ENCODE data around the gene RFESD.
A peak's percentile ranks its signal among the peaks of the same experiment; 100 is the strongest.
"Not testable (repeated sequence)": the region's sequence is repeated elsewhere in the genome, so short reads cannot be mapped to it uniquely, and the experiment has no call there.

RFESD gene

DNA sequence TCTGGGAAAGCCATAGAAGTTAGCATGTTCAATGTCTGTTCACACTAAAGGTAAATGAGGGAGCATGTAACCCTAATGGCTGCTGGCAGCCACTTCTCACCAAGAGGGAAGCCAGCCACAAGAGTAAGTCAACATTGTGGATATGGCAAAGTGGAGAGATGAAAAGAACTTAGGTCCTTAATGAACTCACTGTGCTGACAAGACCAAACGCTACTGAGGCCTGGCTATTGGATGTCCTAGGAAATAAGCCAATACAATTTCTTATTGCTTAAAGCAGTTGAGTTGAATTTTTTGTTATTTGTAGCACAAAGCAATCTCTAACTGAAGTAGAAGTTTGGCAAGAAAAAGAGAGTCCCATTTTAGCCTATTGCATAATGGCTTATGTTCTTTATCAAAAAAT is 19.9 kb upstream of the RFESD start:
- DNase-seq (ENCODE audit: insufficient read length, low spot score) (no peak), FAIRE-seq (no peak)
- TF ChIP-seq POU2F2 (IDR thresholded peaks at IDR 0.05; ENCODE audit: low read depth, low read length) (no peak), POLR2AphosphoS5 (IDR thresholded peaks at IDR 0.05; ENCODE audit: low read depth, low read length) (no peak), SPI1 (IDR thresholded peaks at IDR 0.05; ENCODE audit: low read depth, low read length) (no peak), POLR2A (IDR thresholded peaks at IDR 0.05; ENCODE audit: low read depth, low read length) (no peak), PAX5 (IDR thresholded peaks at IDR 0.05; ENCODE audit: insufficient read depth, low read length, severe bottlenecking) (no peak), TAF1 (IDR thresholded peaks at IDR 0.05; ENCODE audit: low read depth, low read length) (no peak)

DNA sequence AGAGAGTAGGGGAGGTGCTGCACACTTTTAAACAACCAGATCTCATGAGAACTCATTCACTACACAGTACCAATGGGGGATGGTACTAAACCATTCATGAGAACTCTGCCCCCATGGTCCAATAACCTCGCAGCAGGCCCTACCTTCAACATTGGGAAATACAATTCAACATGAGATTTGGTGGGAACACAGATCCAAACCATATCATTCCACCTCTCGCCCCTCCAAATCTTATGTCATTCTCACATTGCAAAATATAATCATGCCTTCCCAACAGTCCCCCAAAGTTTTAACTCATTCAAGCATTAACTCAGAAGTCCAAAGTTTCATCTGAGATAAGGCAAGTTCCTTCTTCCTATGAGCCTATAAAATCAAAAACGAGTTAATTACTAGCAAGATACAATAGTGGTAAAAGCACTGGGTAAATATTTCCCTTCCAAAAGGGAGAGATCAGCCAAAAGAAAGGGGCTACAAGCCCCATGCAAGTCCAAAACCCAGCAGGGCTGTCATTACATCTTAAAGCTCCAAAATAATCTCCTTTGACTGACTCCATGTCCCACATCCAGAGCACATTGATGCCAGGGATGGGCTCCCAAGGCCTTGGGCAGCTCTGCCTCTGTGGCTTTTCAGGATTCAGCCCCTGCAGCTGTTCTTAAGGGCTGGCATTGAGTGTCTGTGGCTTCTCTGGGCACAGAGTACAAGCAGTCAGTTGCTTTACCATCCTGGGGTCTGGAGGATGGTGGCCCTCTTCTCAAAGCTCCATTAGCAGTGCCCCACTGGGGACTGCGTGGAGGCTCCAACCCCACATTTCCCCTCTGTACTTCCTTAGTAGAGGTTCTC is 18.4 kb upstream of the RFESD start:
- FAIRE-seq, result no peak
- DNase-seq (ENCODE audit: insufficient read length, low spot score), result no peak
- TF ChIP-seq PAX5 (IDR thresholded peaks at IDR 0.05; ENCODE audit: insufficient read depth, low read length, severe bottlenecking) (no peak), SPI1 (IDR thresholded peaks at IDR 0.05; ENCODE audit: low read depth, low read length) (no peak), POLR2A (IDR thresholded peaks at IDR 0.05; ENCODE audit: low read depth, low read length) (no peak), TAF1 (IDR thresholded peaks at IDR 0.05; ENCODE audit: low read depth, low read length) (no peak), POLR2AphosphoS5 (IDR thresholded peaks at IDR 0.05; ENCODE audit: low read depth, low read length) (no peak), POU2F2 (IDR thresholded peaks at IDR 0.05; ENCODE audit: low read depth, low read length) (no peak)

DNA sequence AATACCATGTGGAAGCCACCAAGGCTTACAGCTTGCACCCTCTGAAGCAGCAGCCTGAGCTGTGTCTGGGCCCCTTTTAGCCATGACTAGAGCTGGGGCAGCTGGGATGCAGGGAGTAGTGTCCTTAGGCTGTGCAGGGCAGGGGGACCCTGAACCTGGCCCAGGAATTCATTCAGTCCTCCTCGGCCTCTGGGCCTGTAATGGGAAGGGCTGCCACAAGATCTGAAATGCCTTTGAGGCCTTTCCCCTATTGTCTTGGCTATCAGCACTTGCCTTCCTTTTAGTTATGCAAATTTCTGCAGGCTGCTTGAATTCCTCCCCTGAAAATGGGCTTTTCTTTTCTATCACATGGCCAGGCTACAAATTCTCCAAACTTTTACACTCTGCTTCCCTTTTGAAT is 17.6 kb upstream of the RFESD start:
- FAIRE-seq (no peak), DNase-seq (ENCODE audit: insufficient read length, low spot score) (no peak)
- no peak for TF ChIP-seq POLR2A (IDR thresholded peaks at IDR 0.05; ENCODE audit: low read depth, low read length)
- TF ChIP-seq TAF1 (IDR thresholded peaks at IDR 0.05; ENCODE audit: low read depth, low read length), result no peak
- no peak for TF ChIP-seq PAX5 (IDR thresholded peaks at IDR 0.05; ENCODE audit: insufficient read depth, low read length, severe bottlenecking)
- TF ChIP-seq POLR2AphosphoS5 (IDR thresholded peaks at IDR 0.05; ENCODE audit: low read depth, low read length), result no peak
- no peak for TF ChIP-seq POU2F2 (IDR thresholded peaks at IDR 0.05; ENCODE audit: low read depth, low read length)
- TF ChIP-seq SPI1 (IDR thresholded peaks at IDR 0.05; ENCODE audit: low read depth, low read length), result no peak

DNA sequence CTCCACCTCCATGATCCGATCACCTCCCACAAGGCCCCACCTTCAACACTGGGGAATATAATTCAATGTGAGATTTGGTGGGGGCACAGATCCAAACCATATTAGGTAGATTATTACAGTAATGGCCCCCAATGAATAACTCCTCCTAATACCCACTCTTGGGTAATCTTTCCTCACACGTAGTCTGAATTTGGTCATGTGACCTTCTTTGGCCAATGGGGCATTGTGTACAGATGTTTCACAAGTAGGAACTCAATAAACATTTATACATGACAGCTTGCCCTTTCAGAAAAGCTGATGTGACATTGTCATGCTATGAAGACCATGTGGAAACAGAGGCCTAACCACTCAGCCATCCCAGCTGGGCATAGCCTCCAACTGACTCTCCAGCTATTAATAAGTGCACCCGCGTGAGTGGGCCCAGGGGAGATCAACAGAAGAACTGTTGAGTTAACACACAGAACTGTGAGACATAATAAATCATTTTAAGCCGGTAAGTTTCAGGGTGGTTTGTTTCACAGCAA is 16.1 kb upstream of the RFESD start:
- no peak for FAIRE-seq
- TF ChIP-seq TAF1 (IDR thresholded peaks at IDR 0.05; ENCODE audit: low read depth, low read length), result no peak
- no peak for TF ChIP-seq SPI1 (IDR thresholded peaks at IDR 0.05; ENCODE audit: low read depth, low read length)
- TF ChIP-seq PAX5 (IDR thresholded peaks at IDR 0.05; ENCODE audit: insufficient read depth, low read length, severe bottlenecking), result no peak
- no peak for TF ChIP-seq POU2F2 (IDR thresholded peaks at IDR 0.05; ENCODE audit: low read depth, low read length)
- no peak for TF ChIP-seq POLR2A (IDR thresholded peaks at IDR 0.05; ENCODE audit: low read depth, low read length)
- DNase-seq (ENCODE audit: insufficient read length, low spot score), result no peak

DNA sequence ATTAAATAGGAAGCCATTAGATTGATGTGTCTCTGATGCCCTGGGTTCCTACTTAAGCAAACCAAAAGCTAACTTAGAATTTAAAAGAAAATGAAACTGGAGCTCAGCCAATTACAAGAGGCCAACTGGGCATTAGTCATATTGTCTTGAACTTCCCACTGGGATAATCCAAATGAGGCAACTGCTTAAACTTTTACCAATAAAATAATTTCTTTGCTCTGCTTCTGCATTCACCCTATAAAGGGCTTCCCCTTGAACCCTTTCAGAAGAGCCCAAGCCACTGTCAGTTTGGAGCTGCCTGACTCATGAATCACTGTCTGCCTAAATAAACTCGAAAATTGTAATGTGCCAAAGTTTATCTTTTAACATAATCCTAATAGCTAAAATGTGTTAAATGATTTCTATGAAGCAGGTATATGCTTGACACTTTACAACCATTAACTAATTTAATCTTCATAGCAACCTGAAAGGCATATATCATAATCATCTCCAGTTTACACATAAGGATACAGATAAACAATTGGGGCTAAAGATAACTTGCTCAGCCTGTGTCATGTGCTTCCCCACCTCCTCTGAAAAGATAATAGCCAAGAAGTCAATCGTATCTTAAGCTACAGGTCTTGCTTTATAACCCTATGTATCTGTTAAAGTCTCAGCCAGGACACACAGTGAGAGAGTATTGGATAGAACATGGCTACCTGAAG is 15.2 kb upstream of the RFESD start:
- FAIRE-seq (no peak), DNase-seq (ENCODE audit: insufficient read length, low spot score) (no peak)

DNA sequence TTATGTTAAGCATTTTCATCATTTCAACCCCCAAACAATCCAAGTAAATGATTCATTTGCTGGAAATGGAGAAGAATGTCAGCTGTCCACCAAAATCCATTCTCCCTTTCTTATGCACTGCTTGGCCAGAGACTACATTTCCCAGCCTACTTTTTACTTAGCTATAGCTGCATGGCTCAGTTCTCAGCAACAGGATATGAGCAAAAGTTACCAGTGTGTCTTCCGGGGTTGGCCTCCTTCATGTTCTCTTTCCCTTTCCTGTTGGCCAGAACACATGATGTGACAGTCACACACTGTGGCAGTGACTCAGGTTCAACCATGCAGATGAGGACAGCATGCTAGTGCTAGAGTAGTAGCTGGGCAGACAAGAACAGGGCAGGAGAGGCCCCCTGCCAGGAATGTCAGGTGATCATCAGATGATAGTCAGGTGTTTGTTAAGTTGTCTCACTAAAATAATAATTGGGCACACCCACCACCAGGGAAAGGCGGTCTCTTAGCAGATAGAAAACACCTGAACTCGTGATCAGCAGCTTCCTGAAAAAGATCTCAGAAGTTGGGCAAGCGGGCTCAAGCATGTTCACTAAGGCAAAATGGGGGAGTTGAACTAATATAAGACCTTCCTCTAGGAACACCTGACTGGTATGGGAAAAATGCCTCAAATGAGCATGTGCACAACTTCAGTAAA is 14.4 kb upstream of the RFESD start:
- FAIRE-seq (peak; percentile 91), DNase-seq (ENCODE audit: insufficient read length, low spot score) (no peak)
- TF ChIP-seq PAX5 (IDR thresholded peaks at IDR 0.05; ENCODE audit: insufficient read depth, low read length, severe bottlenecking) (no peak), POU2F2 (IDR thresholded peaks at IDR 0.05; ENCODE audit: low read depth, low read length) (no peak), SPI1 (IDR thresholded peaks at IDR 0.05; ENCODE audit: low read depth, low read length) (0 out of 2 replicates have a peak, but pooled peaks have one; percentile 1)

More for the DNA sequence above, 15.2 kb upstream of the RFESD start:
- TF ChIP-seq PAX5 (IDR thresholded peaks at IDR 0.05; ENCODE audit: insufficient read depth, low read length, severe bottlenecking) (no peak), POU2F2 (IDR thresholded peaks at IDR 0.05; ENCODE audit: low read depth, low read length) (no peak), POLR2AphosphoS5 (IDR thresholded peaks at IDR 0.05; ENCODE audit: low read depth, low read length) (no peak), POLR2A (IDR thresholded peaks at IDR 0.05; ENCODE audit: low read depth, low read length) (no peak), TAF1 (IDR thresholded peaks at IDR 0.05; ENCODE audit: low read depth, low read length) (no peak), SPI1 (IDR thresholded peaks at IDR 0.05; ENCODE audit: low read depth, low read length) (no peak)

DNA sequence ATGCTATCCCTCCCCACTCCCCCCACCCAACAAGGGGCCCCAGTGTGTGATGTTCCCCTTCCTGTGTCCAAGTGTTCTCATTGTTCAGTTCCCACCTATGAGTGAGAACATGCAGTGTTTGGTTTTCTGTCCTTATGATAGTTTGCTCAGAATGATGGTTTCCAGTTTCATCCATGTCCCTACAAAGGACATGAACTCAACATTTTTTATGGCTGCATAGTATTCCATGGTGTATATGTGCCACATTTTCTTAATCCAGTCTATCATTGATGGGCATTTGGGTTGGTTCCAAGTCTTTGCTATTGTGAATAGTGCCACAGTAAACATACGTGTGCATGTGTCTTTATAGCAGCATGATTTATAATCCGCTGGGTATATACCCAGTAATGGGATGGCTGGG is 13.6 kb upstream of the RFESD start:
- not testable (repeated sequence) for DNase-seq (ENCODE audit: insufficient read length, low spot score); FAIRE-seq

DNA sequence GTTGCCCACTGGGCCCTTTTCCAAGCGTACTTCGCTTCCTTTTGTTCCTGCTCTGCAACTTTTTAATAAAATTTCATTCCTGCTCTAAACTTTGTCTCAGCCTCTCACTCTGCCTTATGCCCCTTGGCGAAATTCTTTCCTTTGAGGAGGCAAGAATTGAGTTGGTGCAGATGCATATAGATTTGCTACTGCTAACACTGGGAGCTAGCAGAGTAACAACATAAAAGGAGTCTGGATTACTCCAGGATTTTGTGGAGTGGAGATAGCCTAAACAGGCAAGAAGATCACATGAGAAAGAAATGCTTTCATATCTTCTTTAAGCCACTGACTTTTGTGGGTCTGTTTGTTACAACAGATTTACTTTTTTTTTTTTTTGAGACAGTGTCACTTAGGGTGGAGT is 12.9 kb upstream of the RFESD start:
- no peak for FAIRE-seq
- TF ChIP-seq PAX5 (IDR thresholded peaks at IDR 0.05; ENCODE audit: insufficient read depth, low read length, severe bottlenecking), result no peak
- TF ChIP-seq POLR2A (IDR thresholded peaks at IDR 0.05; ENCODE audit: low read depth, low read length), result no peak
- TF ChIP-seq SPI1 (IDR thresholded peaks at IDR 0.05; ENCODE audit: low read depth, low read length), result no peak
- TF ChIP-seq TAF1 (IDR thresholded peaks at IDR 0.05; ENCODE audit: low read depth, low read length), result no peak
- TF ChIP-seq POLR2AphosphoS5 (IDR thresholded peaks at IDR 0.05; ENCODE audit: low read depth, low read length), result no peak
- no peak for TF ChIP-seq POU2F2 (IDR thresholded peaks at IDR 0.05; ENCODE audit: low read depth, low read length)
- no peak for DNase-seq (ENCODE audit: insufficient read length, low spot score)

DNA sequence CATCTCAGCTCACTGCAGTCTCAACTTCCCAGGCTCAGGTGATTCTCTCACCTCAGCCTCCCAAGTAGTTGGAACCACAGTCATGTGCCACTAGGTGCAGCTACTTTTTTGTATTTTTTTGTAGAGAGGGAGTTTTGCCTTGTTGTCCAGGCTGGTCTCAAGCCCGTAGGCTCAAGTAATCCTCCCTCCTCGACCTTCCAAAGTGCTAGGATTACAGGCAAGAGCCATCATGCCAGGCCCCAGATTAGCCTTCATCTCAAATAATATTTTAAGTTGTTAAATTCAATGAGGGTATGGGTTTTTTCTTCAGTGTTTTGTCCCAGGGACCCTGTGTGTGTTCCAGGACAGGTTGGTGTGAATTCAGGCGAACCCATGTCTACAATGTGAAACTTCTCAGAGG is 12.5 kb upstream of the RFESD start:
- FAIRE-seq, result no peak
- TF ChIP-seq PAX5 (IDR thresholded peaks at IDR 0.05; ENCODE audit: insufficient read depth, low read length, severe bottlenecking) (no peak), POLR2AphosphoS5 (IDR thresholded peaks at IDR 0.05; ENCODE audit: low read depth, low read length) (no peak), TAF1 (IDR thresholded peaks at IDR 0.05; ENCODE audit: low read depth, low read length) (no peak)
- DNase-seq (ENCODE audit: insufficient read length, low spot score), result no peak
